ENCODE data around the gene IGSF21.
"Not testable (repeated sequence)": the region's sequence is repeated elsewhere in the genome, so short reads cannot be mapped to it uniquely, and the experiment has no call there.

IGSF21 gene

DNA sequence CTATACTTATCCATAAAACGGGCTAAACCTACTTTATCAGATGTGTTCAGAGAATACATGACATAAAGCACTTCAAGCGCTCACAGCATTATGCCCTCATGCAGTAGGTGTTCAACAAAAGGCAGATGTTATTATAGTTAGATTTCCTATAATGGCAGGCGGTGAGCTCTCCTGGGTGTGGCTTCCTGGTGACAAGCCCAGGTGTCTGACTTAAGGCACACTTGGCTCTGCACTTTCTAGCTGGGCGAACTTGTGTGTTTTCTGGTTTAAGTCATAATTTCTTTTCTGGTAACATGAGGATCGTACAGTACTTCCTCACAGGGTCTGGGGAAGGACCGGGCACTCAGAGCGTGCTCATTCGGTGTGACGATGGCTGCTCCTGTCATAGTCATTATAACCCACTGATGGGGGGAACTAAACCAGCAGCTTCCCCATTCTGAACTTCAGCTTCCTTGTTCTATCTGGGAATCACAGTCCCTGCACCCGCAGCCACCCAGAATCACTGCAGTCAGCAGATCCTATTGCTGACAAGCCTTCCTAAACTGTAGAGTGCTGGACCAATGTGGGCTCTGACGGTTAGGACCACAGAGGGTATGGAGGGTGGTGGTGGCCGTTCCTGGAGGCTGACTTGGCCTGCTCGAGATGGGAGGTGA, 52.8 kb downstream of the IGSF21 start:
- no peaks in the 10 kb centered on the region for H3K36me3 ChIP-seq (ENCODE audit: control insufficient read depth, insufficient read depth, low read length)
- no peak for DNase-seq (ENCODE audit: extremely low read depth, insufficient read length)
- no peak for TF ChIP-seq CTCF (IDR thresholded peaks at IDR 0.05; ENCODE audit: insufficient read depth, low read length, poor library complexity, severe bottlenecking)
- H3K4me3 ChIP-seq (replicated peaks; ENCODE audit: low read depth, low read length) = no peak overlapping the region
- H3K27me3 ChIP-seq (replicated peaks; ENCODE audit: control insufficient read depth, insufficient read depth, low read length) = no peaks in the 10 kb centered on the region; the same call in 1 of the 2 replicates

DNA sequence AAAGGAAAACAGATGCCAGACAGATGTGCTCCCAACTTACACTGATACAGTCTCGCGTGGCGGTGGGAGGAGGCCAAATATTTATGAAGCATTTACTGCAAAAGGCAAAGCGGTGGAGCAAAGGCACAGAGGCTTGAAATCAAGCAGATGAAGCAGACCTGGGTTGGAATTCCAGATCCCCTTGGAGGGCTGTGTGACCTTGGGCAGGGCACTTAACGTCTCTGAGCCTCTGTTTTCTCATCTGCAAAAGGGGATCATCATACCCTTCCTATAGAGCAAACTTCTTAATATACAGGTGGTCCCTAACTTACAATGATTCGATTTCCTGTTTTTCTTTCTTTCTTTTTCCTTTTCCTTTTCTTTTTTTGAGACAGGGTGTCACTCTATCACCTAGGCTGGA, 54.1 kb downstream of the IGSF21 start:
- TF ChIP-seq CTCF (IDR thresholded peaks at IDR 0.05; ENCODE audit: insufficient read depth, low read length, poor library complexity, severe bottlenecking) = no peak
- no peak for DNase-seq (ENCODE audit: extremely low read depth, insufficient read length)
- Histone ChIP-seq H3K27me3 (replicated peaks; ENCODE audit: control insufficient read depth, insufficient read depth, low read length) (no peaks in the 10 kb centered on the region; the same call in 1 of the 2 replicates), H3K36me3 (ENCODE audit: control insufficient read depth, insufficient read depth, low read length) (no peaks in the 10 kb centered on the region), H3K4me3 (replicated peaks; ENCODE audit: low read depth, low read length) (no peak overlapping the region)

- not testable (repeated sequence) for H3K36me3 ChIP-seq (ENCODE audit: control insufficient read depth, insufficient read depth, low read length); DNase-seq (ENCODE audit: extremely low read depth, insufficient read length); H3K4me3 ChIP-seq (replicated peaks; ENCODE audit: low read depth, low read length); H3K27me3 ChIP-seq (replicated peaks; ENCODE audit: control insufficient read depth, insufficient read depth, low read length)
These were observed 58.0 kb downstream of the IGSF21 start for GRCh38 chr1:18165640-18166039.

DNA sequence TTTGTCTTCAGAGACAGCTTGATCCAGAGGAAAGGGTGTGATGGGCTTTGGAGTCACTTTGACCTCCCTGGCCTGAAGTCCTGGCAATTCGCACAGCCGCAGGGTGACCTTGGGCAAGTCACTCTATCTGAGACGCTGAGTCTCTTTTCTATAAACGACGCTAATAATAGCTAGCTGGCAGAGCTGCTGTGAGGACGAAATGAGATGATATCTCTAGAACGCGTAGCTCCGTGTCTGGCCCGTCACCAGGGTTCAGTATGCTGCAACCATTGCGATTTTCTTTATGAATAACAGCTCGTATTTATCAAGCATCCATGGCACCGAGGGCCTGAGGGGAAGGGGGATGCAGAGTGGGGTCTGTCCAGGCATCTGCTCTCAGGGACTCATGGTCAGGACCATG, 58.7 kb downstream of the IGSF21 start:
- TF ChIP-seq CTCF (IDR thresholded peaks at IDR 0.05; ENCODE audit: insufficient read depth, low read length, poor library complexity, severe bottlenecking) = no peak
- Histone ChIP-seq H3K27me3 (replicated peaks; ENCODE audit: control insufficient read depth, insufficient read depth, low read length) (no peaks in the 10 kb centered on the region; the same call in 1 of the 2 replicates), H3K4me3 (replicated peaks; ENCODE audit: low read depth, low read length) (no peak overlapping the region), H3K36me3 (ENCODE audit: control insufficient read depth, insufficient read depth, low read length) (no peaks in the 10 kb centered on the region)
- DNase-seq (ENCODE audit: extremely low read depth, insufficient read length) = no peak

GRCh38 chr1:18166929-18167328, 59.3 kb downstream of the IGSF21 start:
- Histone ChIP-seq H3K36me3 (ENCODE audit: control insufficient read depth, insufficient read depth, low read length) (no peaks in the 10 kb centered on the region), H3K27me3 (replicated peaks; ENCODE audit: control insufficient read depth, insufficient read depth, low read length) (no peaks in the 10 kb centered on the region; the same call in 1 of the 2 replicates), H3K4me3 (replicated peaks; ENCODE audit: low read depth, low read length) (no peak overlapping the region)
- DNase-seq (ENCODE audit: extremely low read depth, insufficient read length) = no peak
- TF ChIP-seq CTCF (IDR thresholded peaks at IDR 0.05; ENCODE audit: insufficient read depth, low read length, poor library complexity, severe bottlenecking) = no peak

DNA sequence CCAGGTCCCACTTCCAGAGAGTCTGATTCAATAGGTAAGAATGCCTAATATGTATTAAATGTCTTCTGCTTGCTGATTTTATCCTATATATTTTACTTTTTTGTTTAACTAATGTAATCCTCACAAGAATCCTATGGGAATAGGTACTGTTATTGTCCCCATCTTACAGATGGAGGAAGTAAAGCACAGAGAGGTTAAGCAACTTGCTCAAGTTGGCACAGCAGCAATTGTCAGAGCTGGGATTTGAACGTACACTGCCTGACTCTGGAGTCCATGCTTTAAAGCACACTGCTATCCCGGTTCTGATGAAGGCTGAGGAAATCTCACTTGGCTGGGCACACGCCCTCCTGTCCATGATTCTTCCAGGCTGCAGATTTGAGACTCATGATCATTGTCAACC, 62.8 kb downstream of the IGSF21 start:
- H3K27me3 ChIP-seq (replicated peaks; ENCODE audit: control insufficient read depth, insufficient read depth, low read length) = no peaks in the 10 kb centered on the region
- no peaks in the 10 kb centered on the region for H3K36me3 ChIP-seq (ENCODE audit: control insufficient read depth, insufficient read depth, low read length)
- no peak for DNase-seq (ENCODE audit: extremely low read depth, insufficient read length)
- TF ChIP-seq CTCF (IDR thresholded peaks at IDR 0.05; ENCODE audit: insufficient read depth, low read length, poor library complexity, severe bottlenecking) = no peak
- H3K4me3 ChIP-seq (replicated peaks; ENCODE audit: low read depth, low read length) = no peak overlapping the region

All from GM06990 (cell line).